MG63 (cell line): ENCODE measurements around the gene EPB41L3. TPM values are rescaled to one million over a fixed set of nuclear protein-coding genes. Genes with fewer than 3 reads are reported as not detected.

Source experiments
- DNase-seq: peaks from one replicate; pipeline ENCODE4 v3.0.0-alpha.2; 2020
- H3K27me3 ChIP-seq: fragments of 250-450 bp; sonication (Bioruptor Pico); 2 replicates; pipeline ENCODE4 v1.5.1; 2020; ENCODE audit warnings: mild to moderate bottlenecking, moderate library complexity
- H3K36me3 ChIP-seq: fragments of 250-450 bp; sonication (Bioruptor Pico); 2 replicates; pipeline ENCODE4 v1.5.1; 2020; ENCODE audit warnings: mild to moderate bottlenecking, moderate library complexity
- H3K4me3 ChIP-seq: fragments of 250-450 bp; sonication (Bioruptor Pico); 2 replicates; pipeline ENCODE4 v1.5.1; 2020; ENCODE audit warnings: mild to moderate bottlenecking, moderate library complexity
- H3K9me3 ChIP-seq: fragments of 250-450 bp; sonication (Bioruptor Pico); 2 replicates; pipeline ENCODE4 v1.5.1; 2020; ENCODE audit warnings: mild to moderate bottlenecking, moderate library complexity
- total RNA-seq: library from RNA; depleted of rRNA; stranded (reverse); fragments of >200 nt; shearing (Covaris generic); gene quantifications from 2 replicates; pipeline ENCODE4 v1.2.3, GENCODE V29; 2014; ENCODE audit warnings: low replicate concordance

EPB41L3 gene
- total RNA-seq, 1 experiment from 2014 or later = not detected

DNA sequence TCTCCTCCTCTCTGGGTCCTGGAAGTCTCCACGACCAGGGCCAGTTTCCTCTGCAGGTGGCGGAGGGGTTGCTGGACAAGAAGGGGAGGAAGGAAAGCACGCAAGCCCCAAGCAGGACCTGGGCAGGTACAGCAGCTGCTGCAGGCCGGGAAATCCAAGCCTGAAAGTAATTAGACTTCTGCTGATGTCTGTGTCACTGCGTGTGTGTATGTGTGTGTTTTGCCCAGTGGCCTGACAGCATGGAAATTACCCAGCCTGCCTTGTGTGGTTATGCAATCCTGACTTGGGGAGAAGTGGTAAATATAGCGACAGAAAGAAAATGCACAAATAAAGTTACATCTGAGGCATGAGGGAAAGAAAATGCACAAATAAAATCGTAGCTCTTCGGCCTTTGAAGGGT is 126.5 kb downstream of the EPB41L3 start:
- H3K27me3 ChIP-seq = 0 out of 2 replicates have a peak, but pooled peaks cover 2% of the 10 kb centered on the region
- H3K36me3 ChIP-seq = no peaks in the 10 kb centered on the region
- H3K9me3 ChIP-seq = no peaks in the 10 kb centered on the region
- DNase-seq = no peak
- H3K4me3 ChIP-seq = no peak overlapping the region

DNA sequence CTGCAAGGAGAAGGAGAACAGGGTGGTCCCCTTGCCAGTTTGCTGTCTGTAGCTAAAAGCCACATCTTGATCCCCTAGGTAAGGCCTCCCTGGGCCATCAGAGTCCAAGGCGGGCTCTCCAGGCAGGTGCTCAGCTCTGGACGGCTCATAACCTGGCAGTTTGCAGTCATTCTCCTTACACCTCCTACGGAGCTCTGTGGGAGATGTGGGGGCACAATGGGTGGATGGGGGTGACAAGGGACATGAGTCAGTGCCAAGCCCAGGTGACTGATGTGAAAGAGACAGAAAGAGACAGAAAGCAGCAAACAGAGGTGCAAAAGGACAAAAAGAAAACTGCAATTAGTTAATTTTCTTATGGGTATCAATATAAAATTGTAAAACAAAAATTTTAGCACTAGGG is 127.7 kb downstream of the EPB41L3 start:
- Histone ChIP-seq H3K36me3 (no peaks in the 10 kb centered on the region), H3K4me3 (no peak overlapping the region), H3K27me3 (no peaks in the 10 kb centered on the region), H3K9me3 (no peaks in the 10 kb centered on the region)
- DNase-seq = no peak

DNA sequence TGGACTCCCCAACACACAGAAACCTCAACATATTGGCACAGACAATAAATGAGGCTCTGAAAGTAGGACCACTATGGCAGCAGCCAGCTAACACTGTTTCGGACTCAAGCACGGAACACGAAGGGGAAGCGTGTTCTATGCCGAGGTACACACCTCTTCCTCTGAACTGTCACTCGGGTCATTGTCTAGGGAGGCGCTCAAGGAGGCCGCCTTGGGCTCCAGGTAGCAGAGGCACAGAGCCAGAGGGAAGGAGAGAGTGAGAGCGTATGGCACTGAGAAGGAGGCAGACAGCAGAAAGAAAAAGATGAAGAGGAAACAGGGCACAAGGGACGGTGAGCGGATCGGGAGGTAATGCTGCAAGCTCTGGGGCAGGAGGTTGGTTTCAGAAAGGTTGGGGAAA is 128.1 kb downstream of the EPB41L3 start:
- Histone ChIP-seq H3K9me3 (no peaks in the 10 kb centered on the region), H3K36me3 (no peaks in the 10 kb centered on the region), H3K4me3 (no peak overlapping the region), H3K27me3 (no peaks in the 10 kb centered on the region)
- DNase-seq = no peak

DNA sequence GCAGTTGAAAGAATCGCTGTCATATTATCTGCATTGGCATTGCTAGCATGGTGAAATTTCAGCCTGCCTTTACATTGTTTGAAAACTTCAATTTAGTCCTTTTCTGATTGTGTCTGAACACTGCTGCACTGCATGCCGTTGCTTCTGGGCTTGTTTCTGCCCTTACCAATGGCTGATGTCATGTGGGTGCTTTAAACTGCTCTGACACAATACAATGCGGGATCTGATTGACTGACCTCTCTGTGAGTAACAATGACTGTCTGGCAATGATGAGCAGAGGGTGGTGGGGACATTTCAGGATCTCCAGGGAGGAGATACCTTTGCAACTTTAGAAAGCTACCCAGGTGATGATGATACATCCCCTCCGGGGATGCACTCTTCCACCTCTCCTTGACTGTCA is 128.8 kb downstream of the EPB41L3 start:
- DNase-seq = no peak
- no peaks in the 10 kb centered on the region for H3K36me3 ChIP-seq
- no peaks in the 10 kb centered on the region for H3K27me3 ChIP-seq
- no peaks in the 10 kb centered on the region for H3K9me3 ChIP-seq
- no peak overlapping the region for H3K4me3 ChIP-seq

DNA sequence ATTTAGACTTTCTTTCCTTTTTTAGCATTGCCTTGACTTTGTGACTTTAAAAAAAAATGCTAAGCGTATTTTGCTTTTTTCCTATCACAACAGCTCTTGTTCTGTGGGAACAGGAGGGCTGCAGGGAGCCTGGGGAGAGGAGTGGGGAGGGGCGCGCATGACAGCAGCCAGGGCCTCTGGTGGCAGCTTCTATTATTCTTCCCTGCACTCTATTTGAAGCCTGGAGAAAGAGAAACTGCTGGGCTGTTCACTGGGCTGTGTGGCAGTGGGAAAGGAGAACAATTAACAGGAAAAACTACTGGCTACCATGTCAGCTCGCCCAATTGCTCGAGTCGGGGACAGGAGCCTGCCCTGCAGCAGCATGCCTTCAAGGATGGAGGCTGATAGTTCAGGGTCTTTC is 129.3 kb downstream of the EPB41L3 start:
- no peaks in the 10 kb centered on the region for H3K27me3 ChIP-seq
- H3K4me3 ChIP-seq = no peak overlapping the region
- no peaks in the 10 kb centered on the region for H3K36me3 ChIP-seq
- DNase-seq = no peak
- no peaks in the 10 kb centered on the region for H3K9me3 ChIP-seq

DNA sequence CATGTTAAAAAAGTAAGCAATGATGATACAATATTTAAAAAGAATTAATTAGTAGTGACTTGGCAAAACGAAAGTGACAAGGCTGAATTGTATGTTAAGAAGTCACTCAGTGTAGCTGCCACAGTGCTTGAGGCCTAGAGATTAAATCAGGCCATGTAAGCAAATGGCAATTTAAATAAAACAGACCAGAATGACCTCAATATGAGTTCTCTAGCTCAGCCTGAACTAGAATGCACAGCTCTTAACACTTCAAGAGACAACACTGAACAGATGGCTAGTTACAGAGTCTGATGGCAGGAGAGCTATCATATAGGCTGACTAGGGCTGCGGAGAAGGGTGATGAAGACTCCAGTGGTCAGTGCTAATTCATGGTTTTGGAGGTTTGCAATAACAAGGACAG is 130.3 kb downstream of the EPB41L3 start:
- Histone ChIP-seq H3K9me3 (no peaks in the 10 kb centered on the region), H3K27me3 (no peaks in the 10 kb centered on the region), H3K4me3 (no peak overlapping the region), H3K36me3 (no peaks in the 10 kb centered on the region)
- DNase-seq = no peak

GRCh38 chr18:5410582-5410981 is 133.2 kb downstream of the EPB41L3 start:
- H3K4me3 ChIP-seq = no peak overlapping the region
- H3K27me3 ChIP-seq = no peaks in the 10 kb centered on the region
- H3K9me3 ChIP-seq = no peaks in the 10 kb centered on the region
- no peaks in the 10 kb centered on the region for H3K36me3 ChIP-seq
- no peak for DNase-seq

DNA sequence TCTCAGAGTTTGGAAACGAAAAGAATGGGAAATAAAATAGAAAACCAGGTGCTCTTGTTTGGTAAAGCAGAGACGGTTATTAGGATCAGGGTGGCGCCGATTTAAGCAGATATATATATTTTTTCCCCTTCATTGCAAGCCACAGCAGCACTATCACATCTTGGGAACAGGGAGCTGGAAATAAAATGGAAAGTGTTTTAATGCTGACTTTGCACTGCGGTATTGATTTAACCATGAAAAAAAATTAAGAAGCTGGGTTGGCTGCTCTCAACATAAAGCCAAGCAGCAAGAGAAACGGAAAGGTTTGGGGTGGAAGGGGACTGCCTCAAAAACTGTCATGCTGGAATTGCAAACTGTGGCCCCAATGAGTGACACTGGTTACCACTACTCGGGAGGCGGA is 145.5 kb downstream of the EPB41L3 start:
- Histone ChIP-seq H3K4me3 (no peak overlapping the region), H3K27me3 (no peaks in the 10 kb centered on the region; the same call in 1 of the 2 replicates), H3K9me3 (no peaks in the 10 kb centered on the region), H3K36me3 (no peaks in the 10 kb centered on the region)
- DNase-seq = no peak

- Histone ChIP-seq H3K36me3 (no peaks in the 10 kb centered on the region), H3K4me3 (no peak overlapping the region), H3K27me3 (no peaks in the 10 kb centered on the region; the same call in 1 of the 2 replicates), H3K9me3 (no peaks in the 10 kb centered on the region)
- DNase-seq = no peak
Observed at GRCh38 chr18:5397102-5397501, 146.7 kb downstream of the EPB41L3 start.

DNA sequence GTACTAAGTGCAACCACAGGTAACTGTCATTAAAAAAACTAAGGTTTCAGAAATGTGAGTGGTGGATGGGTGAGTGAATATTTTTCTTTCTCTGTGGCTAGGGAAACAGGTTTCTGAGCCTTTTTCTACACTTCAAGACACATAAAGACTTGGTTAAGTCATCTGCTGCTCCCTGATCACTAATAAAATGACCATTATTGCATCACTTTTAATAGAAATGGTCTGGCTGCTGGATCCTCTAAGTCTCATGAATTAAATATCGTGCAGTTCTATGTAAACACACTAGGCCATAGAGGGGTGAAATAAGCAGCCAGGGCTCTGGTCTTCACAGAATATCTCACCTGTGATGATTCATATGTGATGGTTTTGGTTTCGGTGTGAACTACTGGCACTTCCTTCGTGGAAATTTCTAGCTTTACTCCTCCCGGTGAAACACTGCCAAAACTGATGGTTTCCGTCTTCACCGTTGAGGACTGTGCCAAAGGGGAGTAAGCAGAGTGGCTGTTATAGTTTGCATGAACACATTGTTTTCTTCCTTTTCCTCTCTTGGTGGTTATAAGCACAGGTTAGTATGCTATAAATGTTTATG is 147.8 kb downstream of the EPB41L3 start:
- Histone ChIP-seq H3K9me3 (no peaks in the 10 kb centered on the region), H3K4me3 (no peak overlapping the region), H3K27me3 (no peaks in the 10 kb centered on the region; the same call in 1 of the 2 replicates), H3K36me3 (no peaks in the 10 kb centered on the region)
- DNase-seq = no peak

DNA sequence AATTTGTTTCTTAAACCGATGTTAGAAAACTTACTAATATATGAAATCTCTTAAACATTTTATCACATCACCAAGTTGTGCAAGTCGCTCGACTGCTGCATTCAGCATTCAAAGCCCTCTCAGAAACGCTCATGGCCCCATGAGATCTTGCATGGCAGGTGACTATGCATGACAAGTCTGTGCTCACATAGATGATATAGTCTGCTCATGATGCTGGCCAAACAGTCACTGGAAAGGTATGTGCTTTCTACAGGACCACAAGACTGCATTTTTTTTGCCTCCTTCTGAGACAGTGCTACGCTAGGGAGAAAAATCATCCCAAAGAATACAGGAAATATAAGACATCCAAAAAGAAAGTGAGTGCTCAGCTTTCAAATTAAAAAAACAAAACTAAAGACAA is 150.0 kb downstream of the EPB41L3 start:
- H3K36me3 ChIP-seq = no peaks in the 10 kb centered on the region
- no peaks in the 10 kb centered on the region for H3K27me3 ChIP-seq
- DNase-seq = no peak
- no peaks in the 10 kb centered on the region for H3K9me3 ChIP-seq
- H3K4me3 ChIP-seq = no peak overlapping the region

GRCh38 chr18:5391409-5391808 is 152.4 kb downstream of the EPB41L3 start:
- DNase-seq = no peak
- Histone ChIP-seq H3K9me3 (no peaks in the 10 kb centered on the region), H3K27me3 (no peaks in the 10 kb centered on the region), H3K4me3 (no peak overlapping the region), H3K36me3 (no peaks in the 10 kb centered on the region)

DNA sequence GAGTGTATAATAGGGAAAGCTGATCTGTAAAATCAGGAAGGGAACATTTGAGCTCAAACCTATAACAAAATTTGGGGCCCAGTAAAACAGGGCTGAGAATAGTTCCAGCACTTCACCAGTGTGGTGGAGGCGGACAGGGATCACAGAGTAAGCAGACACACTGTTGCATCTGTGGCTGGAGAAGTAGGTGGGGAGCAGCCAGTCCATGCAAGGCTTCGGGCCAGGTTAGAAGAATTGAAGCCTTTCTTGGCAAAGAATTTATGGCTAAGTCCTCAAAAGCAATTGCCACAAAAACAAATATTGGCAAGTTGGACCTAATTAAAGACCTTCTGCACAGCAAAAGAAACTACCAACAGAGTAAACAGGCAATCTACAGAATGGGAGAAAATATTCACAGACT is 154.4 kb downstream of the EPB41L3 start:
- Histone ChIP-seq H3K36me3 (no peaks in the 10 kb centered on the region), H3K9me3 (no peaks in the 10 kb centered on the region), H3K27me3 (no peaks in the 10 kb centered on the region), H3K4me3 (no peak overlapping the region)
- no peak for DNase-seq

DNA sequence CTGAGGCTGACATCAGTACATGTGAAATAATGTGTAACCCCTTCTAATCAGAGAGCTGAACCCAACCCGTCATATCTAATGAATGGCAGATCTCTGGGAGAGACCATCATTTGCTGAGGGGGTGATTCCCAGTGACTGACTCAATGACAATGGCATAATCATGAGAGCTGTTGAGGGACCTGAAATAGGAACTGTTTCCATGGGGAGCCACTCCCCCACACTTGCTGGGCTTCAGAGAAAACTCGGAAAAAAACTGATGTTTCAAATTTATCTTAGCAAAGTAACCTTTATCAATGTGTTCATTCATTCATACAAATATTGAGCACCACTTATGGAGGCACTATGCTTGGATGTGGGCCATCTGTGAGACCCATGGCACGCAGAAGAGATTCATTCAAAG is 154.9 kb downstream of the EPB41L3 start:
- Histone ChIP-seq H3K4me3 (no peak overlapping the region), H3K9me3 (no peaks in the 10 kb centered on the region), H3K27me3 (no peaks in the 10 kb centered on the region), H3K36me3 (no peaks in the 10 kb centered on the region)
- DNase-seq = no peak

DNA sequence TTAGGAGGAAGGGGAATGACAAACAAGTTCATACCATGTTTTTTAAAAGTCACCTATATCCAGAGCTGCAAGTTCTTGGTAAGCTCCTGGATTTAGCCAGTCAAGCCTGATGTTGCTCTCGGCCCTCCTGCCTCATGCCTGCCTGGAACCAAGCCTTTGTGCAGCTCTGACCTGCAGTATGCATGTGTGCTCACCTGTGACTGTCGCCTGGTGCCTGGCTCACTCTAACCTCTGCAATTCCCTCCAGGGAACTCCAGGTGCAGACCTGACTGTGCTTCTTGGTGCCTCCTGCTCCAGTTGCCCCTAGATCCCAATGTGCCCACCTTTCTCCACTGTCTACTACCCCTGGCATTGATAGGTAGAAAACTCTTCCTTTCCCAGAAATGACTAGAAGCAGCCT is 163.2 kb downstream of the EPB41L3 start:
- Histone ChIP-seq H3K27me3 (no peaks in the 10 kb centered on the region), H3K4me3 (no peak overlapping the region), H3K9me3 (no peaks in the 10 kb centered on the region), H3K36me3 (no peaks in the 10 kb centered on the region)
- DNase-seq = no peak

GRCh38 chr18:5376986-5377385 is 166.8 kb downstream of the EPB41L3 start:
- Histone ChIP-seq H3K4me3 (no peak overlapping the region), H3K36me3 (no peaks in the 10 kb centered on the region), H3K9me3 (no peaks in the 10 kb centered on the region), H3K27me3 (no peaks in the 10 kb centered on the region)
- DNase-seq = no peak

- no peak for DNase-seq
- Histone ChIP-seq H3K27me3 (no peaks in the 10 kb centered on the region), H3K4me3 (no peak overlapping the region), H3K36me3 (no peaks in the 10 kb centered on the region), H3K9me3 (no peaks in the 10 kb centered on the region)
Observed at GRCh38 chr18:5370332-5370731, 173.5 kb downstream of the EPB41L3 start.

GRCh38 chr18:5369513-5369912 is 174.3 kb downstream of the EPB41L3 start:
- H3K27me3 ChIP-seq = no peaks in the 10 kb centered on the region
- no peak for DNase-seq
- H3K36me3 ChIP-seq = no peaks in the 10 kb centered on the region
- no peaks in the 10 kb centered on the region for H3K9me3 ChIP-seq
- no peak overlapping the region for H3K4me3 ChIP-seq

DNA sequence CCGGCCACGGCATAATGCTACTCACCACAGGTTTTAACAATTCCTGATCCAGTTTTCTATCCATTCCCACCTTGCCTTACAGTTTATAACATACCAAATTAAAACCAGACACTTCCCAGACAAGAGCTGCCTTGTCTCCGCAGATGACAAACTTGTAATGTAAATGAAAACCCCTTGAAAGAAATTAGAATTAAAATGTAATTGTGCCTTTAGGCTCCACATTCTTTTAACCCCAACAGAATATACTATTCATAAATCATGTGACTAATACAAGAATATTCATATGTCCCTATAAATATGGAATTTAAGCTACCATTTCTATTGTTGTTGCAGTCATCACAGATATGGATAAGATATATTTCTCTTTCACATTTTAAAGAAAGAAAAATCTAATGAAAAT is 178.4 kb downstream of the EPB41L3 start:
- Histone ChIP-seq H3K9me3 (no peaks in the 10 kb centered on the region), H3K27me3 (no peaks in the 10 kb centered on the region), H3K36me3 (no peaks in the 10 kb centered on the region), H3K4me3 (no peak overlapping the region)
- DNase-seq = no peak
